ENCODE measurements around the gene CFAP46.
"Not testable (repeated sequence)": the region's sequence is repeated elsewhere in the genome, so short reads cannot be mapped to it uniquely, and the experiment has no call there.

Gene CFAP46

DNA sequence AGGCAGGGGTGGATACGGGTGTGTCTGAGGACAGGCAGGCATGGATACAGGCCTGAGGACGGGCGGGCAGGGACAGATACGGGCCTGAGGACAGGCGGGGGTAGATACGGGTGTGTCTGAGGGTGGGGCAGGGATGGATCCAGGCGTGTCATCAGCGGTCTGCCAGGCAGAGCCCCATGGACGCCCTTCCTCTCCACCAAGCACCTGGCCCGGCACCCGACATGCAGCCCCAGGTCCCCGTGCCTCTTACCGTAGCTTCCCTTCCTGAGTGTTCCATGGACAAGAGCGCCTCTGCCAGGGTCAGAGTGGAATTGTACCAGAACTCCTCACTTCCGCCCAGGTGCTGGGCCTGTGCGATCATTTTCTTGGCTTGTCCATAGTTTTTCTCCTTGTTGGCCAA, 81.8 kb downstream of the CFAP46 start:
- DNase-seq = no peak

DNA sequence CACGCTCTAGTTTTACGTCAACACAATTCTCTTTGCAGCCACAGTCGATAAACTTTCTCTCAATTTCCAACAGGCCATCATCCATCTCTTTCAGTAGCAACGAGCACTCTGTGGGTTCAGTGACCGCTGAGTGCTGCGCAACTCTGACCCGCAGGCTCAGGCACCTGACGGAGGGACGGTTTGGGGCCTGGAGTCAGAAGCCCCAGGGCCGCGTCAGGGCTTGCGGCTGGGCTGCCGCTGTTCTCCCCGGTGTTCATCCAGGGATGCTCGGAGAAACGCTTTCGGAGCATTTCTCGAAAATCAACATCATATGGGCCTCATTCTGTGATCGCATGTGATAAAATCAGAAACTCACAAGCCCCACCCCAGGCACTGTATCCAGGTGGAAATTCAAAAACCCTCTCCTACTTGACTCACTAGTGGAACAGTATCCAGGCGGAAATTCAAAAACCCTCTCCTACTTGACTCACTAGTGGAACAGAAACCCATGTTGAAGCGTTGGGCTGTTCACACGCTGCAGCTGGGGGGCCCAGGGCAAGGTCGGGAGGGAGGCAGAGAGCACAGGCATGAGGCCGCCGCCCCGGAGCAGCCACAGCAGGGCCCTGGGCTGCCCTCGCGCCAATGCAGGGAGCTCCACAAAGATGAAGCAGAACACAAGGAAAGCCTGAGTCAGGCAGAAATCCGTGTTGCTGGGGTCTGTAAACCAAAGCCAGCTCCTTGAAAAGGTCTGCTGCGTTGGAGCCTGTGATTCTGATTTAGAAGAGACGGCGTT, 83.1 kb downstream of the CFAP46 start:
- DNase-seq = no peak

DNA sequence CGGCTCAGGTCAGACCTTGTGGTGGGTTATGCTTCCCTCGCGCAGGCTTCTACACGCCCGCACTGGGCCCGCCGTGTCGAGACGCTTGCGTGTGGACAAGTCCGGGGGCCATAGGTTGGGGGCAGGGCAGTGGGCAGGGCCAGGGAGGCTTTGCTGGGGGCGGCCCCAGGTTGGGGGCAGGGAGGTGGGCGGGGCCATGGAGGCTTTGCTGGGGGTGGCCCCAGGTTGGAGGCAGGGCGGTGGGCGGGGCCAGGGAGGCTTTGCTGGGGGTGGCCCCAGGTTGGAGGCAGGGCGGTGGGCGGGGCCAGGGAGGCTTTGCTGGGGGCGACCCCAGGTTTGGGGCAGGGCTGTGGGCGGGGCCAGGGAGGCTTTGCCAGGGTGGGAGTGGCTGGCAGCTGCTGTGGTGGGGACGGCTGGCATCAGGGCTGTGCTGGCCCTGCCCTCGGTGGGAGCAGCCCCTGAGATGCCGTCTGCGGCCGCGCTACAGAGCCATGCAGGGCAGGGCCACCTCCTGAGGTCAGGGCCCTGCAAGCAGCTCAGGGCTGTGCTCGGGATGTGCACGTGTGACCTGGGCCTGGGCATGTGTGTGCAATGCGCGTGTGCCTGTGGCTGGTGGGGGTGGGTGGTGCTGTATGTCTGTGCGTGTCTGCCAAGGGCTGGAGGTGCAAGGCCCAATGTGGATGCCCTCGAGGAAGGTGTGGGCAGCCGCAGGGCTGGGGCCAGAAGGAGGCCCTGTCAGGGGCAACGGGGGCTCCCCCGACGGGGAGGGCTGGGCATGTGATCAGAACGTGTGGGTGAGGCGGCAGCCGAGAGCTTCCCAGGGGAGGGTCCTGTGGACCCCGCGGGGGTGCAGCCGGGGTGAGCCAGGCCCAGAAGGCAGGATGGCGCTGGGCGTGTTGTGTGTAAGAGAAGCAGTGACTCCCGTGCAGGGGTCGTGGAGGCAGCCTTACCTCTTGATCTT, 84.0 kb downstream of the CFAP46 start:
- no peak for DNase-seq

DNA sequence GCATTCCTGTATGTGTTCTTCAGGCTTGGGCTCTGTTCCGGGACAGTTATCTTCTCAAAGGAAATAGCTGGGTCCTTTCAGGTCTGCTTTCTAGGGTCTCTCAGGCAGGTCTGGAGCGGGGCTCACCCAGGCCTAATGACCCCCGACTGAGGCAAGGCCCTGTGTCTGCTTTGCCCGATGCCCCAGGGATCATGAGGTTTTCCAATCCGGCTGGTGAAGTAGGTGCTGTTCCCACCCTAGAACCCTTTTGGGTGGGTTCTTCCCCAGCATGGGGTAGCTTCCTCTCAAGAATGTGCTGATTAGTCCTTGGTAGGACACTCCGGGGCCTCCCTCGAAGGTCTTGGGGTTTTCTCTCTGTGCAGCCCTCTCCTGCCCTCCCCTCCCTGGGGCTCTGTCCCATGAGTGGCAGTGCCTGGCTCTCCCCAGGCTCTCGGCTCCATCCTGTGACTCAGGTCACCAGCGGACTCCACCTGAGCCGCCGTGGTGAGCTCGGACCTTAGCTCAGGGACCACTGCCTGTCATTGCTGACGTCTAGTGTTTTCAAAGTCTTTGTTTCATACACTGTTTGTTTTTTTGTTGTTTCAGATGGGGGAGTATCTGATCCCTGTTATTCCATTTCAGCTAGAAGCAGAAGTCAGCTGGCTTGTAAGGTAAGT, 85.4 kb downstream of the CFAP46 start:
- no peak for DNase-seq

DNA sequence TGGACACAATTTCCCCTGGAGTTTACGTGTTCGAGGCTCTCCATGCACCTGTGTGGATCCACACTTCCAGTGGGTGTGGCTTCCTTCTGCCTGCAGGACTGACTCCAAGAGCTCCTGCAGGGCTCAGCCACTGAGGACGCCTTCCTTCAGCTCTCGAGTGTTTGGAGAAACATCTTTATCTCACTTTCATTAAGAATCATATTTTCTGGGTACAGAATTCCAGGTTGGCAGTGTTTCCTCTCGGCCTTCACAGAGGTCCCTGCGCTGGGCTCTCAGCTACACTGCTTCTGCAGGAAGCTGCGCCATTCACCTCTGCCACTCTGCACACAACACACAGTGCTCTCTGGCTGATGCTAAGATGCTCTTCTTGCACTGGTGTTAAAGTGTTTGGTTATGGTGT, 86.5 kb downstream of the CFAP46 start:
- no peak for DNase-seq

DNA sequence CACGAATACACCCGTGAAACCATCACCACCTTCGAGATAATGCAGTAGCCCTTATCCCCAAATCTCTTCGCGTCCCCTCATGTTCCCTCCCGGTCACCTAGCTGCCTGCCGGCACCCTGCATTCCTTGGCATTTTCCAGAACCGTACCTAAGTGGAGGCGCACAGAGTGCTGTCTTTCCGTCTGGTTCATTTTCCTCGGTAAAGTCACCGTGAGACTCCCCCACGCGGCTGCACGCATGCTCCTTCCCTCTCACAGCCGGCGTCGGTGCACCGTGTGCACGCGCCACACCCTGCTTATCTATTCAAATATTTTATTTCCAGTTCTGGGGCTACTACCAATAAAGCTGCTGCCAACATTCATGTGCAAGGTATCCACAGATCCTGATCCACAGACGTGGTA, 90.9 kb downstream of the CFAP46 start:
- DNase-seq = no peak

DNA sequence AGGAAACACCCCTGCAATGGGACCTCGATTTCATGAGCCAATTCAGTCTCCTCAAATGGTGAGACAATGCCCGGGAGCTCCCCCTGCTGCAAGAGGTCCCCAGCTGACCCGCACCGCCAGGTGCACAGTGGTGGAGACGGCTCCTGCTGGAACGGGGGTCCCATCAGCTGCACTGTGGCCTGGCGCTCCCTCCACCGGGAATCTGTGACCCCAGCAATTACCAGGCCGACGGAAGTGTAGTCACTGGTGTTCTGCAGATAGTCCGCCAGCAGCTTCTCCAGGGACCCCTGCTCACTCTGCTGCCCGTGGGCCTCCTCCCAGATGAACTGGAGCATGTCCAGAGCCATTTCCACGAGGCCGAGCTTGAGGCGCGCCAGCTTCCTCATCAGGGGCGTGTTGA, 91.5 kb downstream of the CFAP46 start:
- DNase-seq = no peak

DNA sequence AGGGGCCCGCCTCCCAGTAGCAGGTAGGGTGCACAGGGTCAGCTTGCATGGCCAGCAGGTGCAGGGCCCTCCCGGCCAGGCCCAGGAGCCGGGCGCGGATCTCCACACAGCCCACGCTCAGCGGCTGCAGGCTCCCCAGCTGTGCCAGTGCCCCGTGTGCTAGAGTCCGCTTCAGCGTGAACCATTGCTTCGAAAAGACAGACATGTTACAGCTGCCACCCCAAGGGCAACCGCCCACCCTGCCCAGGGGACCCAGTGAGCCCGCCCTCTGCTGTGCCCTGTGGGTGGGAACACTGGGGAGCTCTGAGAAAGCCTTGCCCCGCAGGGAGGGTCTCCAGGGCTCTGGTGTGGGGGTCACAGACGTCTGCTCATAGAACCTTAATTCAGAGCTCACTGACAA, 92.1 kb downstream of the CFAP46 start:
- no peak for DNase-seq

DNA sequence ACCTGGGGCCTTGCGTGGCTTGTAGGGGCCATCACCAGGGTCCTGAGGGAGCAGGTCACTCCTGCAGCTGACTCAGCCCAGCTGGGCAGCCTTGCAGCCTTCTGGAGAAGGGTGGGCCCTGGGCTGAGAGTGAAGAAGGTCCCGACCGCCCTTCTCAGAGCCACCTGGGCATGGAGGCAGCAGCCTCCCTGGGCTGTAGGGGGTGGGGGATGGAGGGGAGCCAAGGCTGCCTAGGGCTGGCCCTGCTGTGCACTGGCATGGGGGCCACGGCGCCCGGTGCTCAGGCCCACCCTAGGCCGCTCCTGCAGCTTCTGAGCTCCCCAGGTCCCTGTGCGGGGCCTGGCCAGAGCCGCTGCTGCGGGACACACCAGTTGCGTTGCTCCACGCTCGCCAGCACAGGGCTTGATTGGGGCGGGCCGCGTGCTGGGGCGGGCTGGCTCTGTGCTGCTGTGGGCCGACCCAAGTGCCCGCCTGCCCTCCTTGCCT, 92.8 kb downstream of the CFAP46 start:
- no peak for DNase-seq

DNA sequence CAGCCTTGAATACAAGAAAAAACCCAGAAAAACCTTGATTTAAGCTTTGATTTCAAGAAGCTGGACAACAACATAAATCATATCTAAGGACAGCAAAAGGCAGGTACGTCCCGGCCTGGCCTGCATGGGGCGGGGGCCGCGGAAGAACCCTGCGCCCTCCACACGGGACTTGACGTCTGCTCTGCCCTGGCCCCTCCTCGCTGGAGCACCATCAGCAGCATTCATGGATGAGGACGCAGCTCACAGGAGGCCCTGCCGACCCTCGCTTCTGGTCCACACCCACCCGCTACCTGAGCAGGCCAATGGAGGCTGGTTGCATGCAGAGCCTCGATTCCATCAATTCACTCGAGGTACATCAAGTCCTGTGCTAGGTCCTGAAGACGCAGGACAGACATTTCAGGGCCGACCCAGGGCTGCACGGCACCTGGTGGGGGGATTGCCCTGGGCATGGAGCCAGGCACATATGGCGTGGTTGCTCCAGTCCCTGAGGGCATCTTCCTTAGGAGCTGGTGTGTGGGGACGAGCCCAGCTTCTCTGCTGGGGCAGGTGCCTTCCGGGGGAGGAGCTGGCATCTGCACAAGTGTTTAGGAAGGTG, 93.3 kb downstream of the CFAP46 start:
- DNase-seq = no peak

DNA sequence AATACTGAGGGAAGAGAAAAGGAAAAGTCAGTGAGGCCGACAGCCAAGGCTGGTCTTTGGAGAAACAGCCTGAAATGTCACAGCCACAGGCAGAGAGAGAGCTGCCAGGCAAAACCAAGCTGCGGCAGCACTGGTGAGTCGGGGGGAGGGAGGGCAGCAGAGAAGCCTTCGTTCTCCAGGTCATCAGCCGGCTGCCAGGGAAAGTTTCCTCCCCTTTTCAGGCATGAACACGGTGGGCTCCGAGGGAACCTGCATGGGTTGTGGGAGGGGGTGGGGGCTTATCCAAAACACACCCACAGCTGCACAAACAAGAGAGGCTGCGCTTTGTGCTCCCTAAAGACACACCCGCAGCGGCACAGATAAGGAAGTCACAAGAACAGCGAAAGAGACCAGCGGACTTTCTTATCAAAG, 94.1 kb downstream of the CFAP46 start:
- no peak for DNase-seq

DNA sequence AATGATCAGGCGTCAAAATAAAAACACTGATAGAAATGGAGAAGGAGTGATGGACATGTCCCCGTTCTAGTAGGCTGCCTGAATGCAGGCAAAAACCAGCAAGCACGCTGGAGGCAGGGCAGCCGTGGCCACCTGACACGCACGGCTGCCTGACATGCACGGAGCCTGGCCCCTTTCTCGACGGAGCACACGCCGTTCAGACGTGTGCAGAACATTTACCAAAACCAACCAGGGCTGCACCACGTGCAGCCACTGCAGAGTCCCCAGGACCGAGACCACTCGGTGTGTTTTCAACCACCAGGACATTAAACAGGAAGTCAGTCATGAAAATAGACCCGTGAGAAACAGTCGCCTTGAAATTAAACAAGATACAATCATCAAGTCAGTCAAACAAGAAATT, 94.5 kb downstream of the CFAP46 start:
- DNase-seq = no peak

DNA sequence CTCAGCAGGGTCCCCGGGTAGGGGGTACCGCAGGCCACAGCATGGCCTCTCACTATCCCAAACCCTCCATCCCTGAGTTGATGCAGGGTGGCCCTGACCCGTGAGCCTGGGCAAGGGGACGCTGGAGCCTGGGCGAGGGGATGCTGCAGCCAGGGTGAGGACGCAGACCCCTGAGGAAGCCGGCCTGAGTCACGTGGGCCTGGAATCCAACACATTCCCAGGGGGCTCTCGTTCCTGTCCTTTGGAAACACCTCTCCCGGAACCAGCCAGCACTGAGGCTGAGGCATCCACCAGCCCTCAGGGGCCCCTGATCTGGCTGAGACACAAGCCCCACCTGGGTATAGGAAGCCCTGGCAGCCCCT, 95.0 kb downstream of the CFAP46 start:
- no peak for DNase-seq

DNA sequence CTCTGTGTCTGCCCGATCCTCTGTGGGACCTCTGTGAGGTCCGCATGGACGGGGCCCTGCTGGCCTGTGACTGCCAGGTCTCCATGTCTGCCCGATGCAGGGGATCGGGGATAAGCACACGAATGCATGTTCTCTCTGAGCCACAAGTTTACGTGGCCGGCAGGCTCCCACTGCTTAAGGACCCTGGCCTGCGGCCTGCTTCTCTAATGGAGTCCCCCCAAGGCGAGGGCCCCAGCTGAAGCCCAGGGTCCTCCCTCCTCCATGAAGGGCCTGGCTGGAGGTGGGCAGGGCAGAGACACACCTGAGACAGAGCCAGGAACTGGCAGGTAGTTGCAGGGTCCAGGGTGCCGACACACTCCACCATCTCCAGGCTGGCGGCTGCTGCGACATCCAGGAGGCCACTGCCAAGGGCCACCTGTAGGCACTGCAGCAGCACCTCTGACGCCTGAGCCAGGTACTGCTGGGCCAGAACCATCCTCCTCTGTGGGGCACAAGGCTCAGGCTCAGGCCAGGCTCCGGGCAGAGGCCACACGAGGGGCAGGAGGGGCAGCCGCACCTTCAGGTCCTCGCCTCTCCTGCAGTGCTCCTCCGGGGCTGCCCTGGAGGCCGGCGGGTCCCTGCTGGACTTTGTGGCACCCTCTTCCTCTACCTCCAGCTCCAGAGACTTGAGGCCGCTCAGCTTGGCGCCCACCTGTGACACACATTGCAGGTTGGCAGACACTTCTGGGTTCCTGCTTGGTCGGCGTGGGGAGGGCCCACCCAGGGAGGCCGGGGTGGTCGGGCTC, 95.5 kb downstream of the CFAP46 start:
- no peak for DNase-seq

DNA sequence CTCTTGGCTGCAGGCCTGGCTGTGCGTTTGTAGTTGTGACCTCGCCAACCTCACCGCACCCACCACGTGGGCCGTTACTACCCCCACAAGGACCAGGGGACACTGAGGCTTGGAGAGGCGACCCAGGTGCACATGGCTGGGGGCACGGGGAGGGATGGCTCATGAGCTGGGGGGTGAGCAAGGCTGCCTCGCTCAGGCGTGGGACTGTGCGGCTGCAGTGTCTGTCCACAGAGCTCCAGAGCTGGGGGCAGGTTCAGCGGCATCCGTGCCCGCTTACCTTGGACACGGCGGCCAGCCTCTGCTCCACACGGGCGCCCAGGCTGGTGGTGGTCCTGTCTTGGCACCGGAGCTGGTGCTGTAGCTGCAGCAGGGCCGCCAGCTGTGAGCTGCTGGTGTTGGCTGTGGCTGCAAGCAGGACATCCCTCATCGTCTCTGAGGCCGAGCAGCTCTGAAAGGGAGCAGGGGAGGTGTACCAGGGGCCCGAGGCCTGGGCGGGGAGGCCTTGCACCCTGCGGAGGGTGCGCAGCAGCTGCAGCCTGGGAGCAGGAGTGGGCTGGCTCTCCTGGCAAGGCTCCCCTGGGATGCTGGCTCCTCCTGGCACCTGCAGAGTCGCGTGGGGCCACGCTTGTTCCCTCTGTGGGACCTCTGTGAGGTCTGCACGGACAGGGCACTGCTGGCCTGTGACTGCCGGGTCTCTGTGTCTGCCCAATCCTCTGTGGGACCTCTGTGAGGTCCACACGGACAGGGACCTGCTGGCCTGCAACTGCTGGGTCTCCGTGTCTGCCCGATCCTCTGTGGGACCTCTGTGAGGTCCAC, 96.4 kb downstream of the CFAP46 start:
- no peak for DNase-seq

DNA sequence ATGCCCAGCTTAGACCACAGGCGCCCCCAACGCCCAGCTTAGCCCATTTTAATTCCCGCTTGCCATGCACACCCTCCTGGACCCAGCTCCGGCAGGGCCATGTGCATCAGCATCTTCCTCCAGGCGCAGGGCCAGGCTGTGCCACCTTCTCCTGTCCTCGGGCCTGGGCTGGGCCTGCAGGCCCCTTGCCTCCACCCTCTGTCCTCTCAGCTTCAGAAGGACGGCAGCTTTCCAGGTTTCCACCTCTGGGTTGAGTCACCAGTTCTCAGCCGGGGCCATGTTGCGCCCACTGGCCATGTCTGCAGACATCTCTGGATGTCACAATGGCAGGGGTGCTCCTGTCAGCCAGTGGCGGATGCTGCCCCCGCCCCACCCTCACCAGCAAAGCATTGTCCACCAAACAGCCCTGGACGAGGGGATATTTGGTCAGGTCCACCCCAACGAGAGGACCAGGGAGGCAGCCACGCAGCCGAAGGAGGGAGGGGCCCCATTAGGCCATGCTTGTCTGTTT, 97.3 kb downstream of the CFAP46 start:
- DNase-seq = no peak

DNA sequence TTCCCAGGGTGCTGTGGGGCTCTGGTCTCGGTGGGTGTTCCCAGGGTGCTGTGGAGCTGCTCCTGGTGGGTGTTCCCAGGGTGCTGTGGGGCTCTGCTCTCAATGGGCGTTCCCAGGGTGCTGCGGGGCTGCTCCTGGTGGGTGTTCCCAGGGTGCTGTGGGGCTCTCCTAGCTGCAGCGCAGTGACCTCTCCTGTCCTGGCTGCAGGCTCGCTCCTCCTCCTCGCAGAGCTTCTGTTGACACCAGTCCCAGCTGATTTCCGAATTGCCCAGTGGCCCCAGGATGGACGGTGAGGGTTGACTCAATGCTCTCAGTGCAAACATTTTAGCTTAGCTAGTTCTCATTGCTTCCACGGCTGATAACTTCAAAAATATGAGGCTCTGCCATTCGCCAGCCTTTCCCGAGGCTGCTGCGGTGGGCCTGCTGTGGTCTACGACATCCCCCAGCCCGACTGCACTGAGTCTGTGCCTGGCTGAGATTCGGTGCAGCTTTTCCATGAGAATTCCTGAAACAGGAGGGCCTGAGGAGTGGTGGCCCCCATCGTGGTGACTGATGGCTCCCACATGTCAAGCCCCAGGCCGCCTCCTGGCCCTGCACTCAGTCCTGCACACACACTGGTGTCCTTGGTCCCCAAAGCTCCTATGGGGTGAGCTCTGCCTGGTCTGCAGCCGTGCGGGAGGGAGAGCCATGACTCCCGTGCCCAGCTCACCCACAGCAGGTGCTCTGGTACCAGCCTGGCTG, 98.1 kb downstream of the CFAP46 start:
- no peak for DNase-seq

DNA sequence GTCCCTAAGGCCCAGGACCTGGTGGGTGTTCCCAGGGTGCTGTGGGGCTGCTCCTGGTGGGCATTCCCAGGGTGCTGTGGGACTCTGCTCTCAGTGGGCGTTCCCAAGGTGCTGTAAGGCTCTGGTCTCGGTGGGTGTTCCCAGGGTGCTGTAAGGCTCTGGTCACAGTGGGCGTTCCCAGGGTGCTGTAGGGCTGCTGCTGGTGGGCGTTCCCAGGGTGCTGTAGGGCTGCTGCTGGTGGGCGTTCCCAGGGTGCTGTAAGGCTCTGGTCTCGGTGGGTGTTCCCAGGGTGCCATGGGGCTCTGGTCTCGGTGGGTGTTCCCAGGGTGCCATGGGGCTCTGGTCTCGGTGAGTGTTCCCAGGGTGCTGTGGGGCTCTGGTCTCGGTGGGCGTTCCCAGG, 99.1 kb downstream of the CFAP46 start:
- not testable (repeated sequence) for DNase-seq

DNA sequence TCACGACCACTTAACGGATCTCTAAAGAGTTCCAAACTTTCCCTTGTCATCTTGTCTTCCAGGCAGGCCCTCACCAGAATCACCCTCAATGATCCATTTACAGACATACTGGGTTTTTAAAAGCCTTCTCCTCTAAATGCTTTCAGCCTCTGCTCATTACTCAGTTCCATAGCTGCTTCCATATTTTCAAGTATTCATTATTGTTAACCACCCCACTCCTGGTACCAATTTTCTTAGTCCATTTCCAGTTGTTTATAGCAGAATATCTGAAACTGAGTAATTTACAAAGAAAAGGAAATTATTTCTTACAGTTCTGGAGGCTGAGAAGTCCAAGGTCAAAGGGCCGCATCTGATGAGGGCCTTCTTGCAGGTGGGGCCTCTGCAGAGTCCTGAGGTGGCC, 100.0 kb downstream of the CFAP46 start:
- DNase-seq = no peak

DNA sequence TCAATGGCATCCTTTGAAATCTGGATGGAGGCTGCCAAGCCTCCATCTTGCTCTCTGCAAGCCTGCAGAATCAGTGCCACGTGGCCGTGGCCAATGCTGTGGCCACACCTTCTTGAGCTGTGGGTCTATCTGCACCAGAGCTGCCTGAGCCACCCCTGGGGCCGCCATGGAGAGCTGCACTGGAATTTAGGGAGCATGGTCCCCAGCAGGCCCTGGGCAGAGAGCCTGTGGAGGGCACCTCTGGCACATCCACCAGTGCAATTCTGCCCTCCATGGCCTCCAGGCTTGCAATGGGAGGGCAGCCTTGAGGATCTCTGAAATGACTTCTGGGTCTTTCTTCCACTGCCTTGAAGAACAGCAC, 100.8 kb downstream of the CFAP46 start:
- no peak for DNase-seq

Data from cortex of kidney (tissue), 1 donor.